K562 (cell line): ENCODE data around the gene C1orf116. TPM values are rescaled to one million over a fixed set of nuclear protein-coding genes. Genes with fewer than 3 reads are reported as not detected.
A peak's percentile ranks its signal among the peaks of the same experiment; 100 is the strongest.

Experiments used
- ARID1B ChIP-seq: fragments of 450-650 bp; IDR thresholded peaks from 2 replicates; pipeline ENCODE4 v1.6.1; 2016; ENCODE audit warnings: antibody characterized with exemption, mild to moderate bottlenecking, inconsistent platforms
- ATF1 ChIP-seq, 2 experiments: fragments of 450-650 bp in 1 of 2; IDR thresholded peaks; 2 replicates each; pipeline ENCODE4 v1.6.1; 2016; ENCODE audit warnings: missing compliant biosample characterization in 1 of 2, missing genetic modification characterization in 1 of 2
- CBX3 ChIP-seq, 2 experiments: IDR thresholded peaks; 1 replicate in 1 of 2; 2 replicates in 1 of 2; pipeline ENCODE4 v1.6.1; 2012; ENCODE audit warnings: inconsistent platforms in 2 of 2, low read length in 2 of 2, borderline replicate concordance in 1 of 2, control low read depth in 1 of 2
- CTBP1 ChIP-seq: fragments of 450-650 bp; IDR thresholded peaks from 2 replicates; pipeline ENCODE4 v1.6.1; 2016; ENCODE audit warnings: borderline replicate concordance
- ETV5 ChIP-seq: sonication (generic); formaldehyde crosslinking; IDR thresholded peaks from 2 replicates; pipeline ENCODE4 v1.4.0; 2020; ENCODE audit warnings: low read depth, mild to moderate bottlenecking, missing genetic modification reagents
- FOSL1 ChIP-seq: fragments of 200-800 bp; sonication (Bioruptor generic); conservative IDR thresholded peaks from 2 replicates; pipeline ENCODE4 v1.6.1; 2016; ENCODE audit warnings: missing genetic modification characterization, missing compliant biosample characterization
- HDGF ChIP-seq: fragments of 450-650 bp; IDR thresholded peaks from 2 replicates; pipeline ENCODE4 v1.6.1; 2016
- KLF1 ChIP-seq: fragments of 450-650 bp; IDR thresholded peaks from 2 replicates; pipeline ENCODE4 v1.6.1; 2016; ENCODE audit warnings: missing genetic modification characterization, missing compliant biosample characterization
- RBM34 ChIP-seq: fragments of 200-400 bp; formaldehyde crosslinking; IDR thresholded peaks from 2 replicates; pipeline ENCODE4 v1.6.1; 2018; ENCODE audit warnings: low read length, borderline replicate concordance; ENCODE audit not compliant: insufficient read depth
- SMAD2 ChIP-seq: fragments of 150-350 bp; IDR thresholded peaks from 2 replicates; pipeline ENCODE4 v1.6.1; 2014; ENCODE audit warnings: low read depth, mild to moderate bottlenecking, low read length
- SRF ChIP-seq, 2 experiments: fragments of 250-450, 450-650 bp in 1 of 2; sonication (Bioruptor Pico) in 1 of 2; sonication (generic) in 1 of 2; formaldehyde crosslinking; IDR thresholded peaks; 2 replicates each; pipeline versions ENCODE4 v1.5.0 to v1.5.1; 2020 to 2022; ENCODE audit warnings: mild to moderate bottlenecking in 1 of 2, missing genetic modification reagents in 1 of 2
- STAT5B ChIP-seq: fragments of 250-450 bp; sonication (Bioruptor Pico); IDR thresholded peaks from 2 replicates; pipeline ENCODE4 v1.8.0; 2021; ENCODE audit warnings: mild to moderate bottlenecking, inconsistent platforms
- TCF3 ChIP-seq: sonication (generic); formaldehyde crosslinking; IDR thresholded peaks from 2 replicates; pipeline ENCODE4 v1.4.0; 2020; ENCODE audit warnings: mild to moderate bottlenecking, missing genetic modification reagents
- polyA plus RNA-seq, 8 experiments: library from polyadenylated mRNA; depleted of rRNA in 4 of 8; stranded (reverse) in 5 of 8; unstranded in 3 of 8; fragments of >200 nt; fragmentation: Nextera tagmentation in 2 of 8; fragmentation: Illumina TruSeq in 1 of 8; extraction: Ambion mirVana in 2 of 8; extraction: Trizol in 1 of 8; gene quantifications; 2 replicates each; pipeline versions ENCODE4 v1.2.1 to v1.2.3, GENCODE V29; 2011 to 2014; ENCODE audit warnings: inconsistent platforms in 1 of 8, missing spikeins in 1 of 8
- total RNA-seq, 7 experiments: library from RNA; depleted of rRNA in 6 of 7; stranded (reverse); fragments of >200 nt in 6 of 7; fragmentation: Illumina TruSeq in 2 of 7; extraction: Trizol in 2 of 7; gene quantifications; 2 replicates each; pipeline versions ENCODE4 v1.2.1 to v1.2.3, GENCODE V29; 2011 to 2021; ENCODE audit warnings: low replicate concordance in 1 of 7
- TF ChIP-seq, protein P1 (sequence below): fragments of 450-650 bp; IDR thresholded peaks from 2 replicates; pipeline ENCODE4 v1.6.1; 2016; ENCODE audit warnings: low read depth
- TF ChIP-seq, protein P2 (sequence below): fragments of 450-650 bp; formaldehyde crosslinking; IDR thresholded peaks from 2 replicates; pipeline ENCODE4 v1.4.0; 2022; ENCODE audit warnings: missing genetic modification characterization
- TF ChIP-seq, protein P3 (sequence below): fragments of 250-450 bp; sonication (Bioruptor Pico); IDR thresholded peaks from 2 replicates; pipeline ENCODE4 v1.8.0; 2022; ENCODE audit warnings: moderate library complexity, mild to moderate bottlenecking, inconsistent platforms

C1orf116 gene
- total and polyA plus RNA-seq, 9 of the 15 experiments (the other 6 are each of a cell fraction or from before 2014, with no cell fraction given), result 0.62 to 3.0 (median 0.95) TPM

DNA sequence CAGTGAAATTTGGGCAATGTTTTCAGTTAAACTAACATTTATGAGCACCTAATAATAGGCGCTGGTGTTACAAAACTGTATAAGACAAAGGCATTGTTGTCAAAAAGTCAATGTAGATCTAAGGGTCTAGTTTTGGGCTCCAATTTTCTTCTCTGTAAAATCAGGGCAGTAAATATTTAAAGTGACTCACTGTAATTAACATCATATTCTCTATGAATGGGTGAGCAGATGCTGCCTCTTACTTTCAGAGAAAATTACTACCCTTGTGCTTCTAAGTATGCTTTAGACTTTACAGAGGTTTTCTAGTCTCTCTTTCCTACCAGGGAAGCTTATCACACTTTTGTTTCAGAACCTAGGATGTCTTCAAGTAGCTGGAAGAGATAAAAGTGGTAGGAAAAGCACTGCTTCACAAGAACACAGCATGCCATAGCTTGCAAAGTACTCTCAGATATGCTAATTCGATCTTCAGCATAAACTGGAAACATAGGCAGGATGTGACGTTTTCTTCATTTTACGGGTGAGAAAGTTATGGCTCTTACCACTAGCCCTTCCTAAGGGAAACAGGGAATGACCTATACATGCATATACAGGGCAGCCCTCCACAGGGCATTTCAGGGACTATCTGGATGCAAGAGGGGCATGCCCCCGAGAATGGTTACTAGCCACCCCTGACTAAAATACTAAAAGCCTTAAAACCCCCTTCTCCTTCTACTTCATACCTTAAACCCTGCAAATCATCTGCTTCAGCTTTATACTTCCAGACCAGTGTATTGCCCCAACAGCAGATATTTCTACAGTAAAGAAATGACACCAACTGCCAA lies 2.6 kb downstream of the C1orf116 start (continued):
- TF ChIP-seq CTBP1 (no peak), FOSL1 (tag) (peak; percentile 36; the same call in 1 of the 2 replicates), ATF1 (CRISPR knock-in tag; IDR thresholded peaks at IDR 0.05) (no peak), ATF1 (tag; IDR thresholded peaks at IDR 0.05) (0 out of 2 replicates have a peak, but pooled peaks have one; percentile 25), KLF1 (no peak), RBM34 (no peak), STAT5B (CRISPR knock-in tag) (no peak), SMAD2 (no peak), ARID1B (no peak), CBX3 (IDR thresholded peaks at IDR 0.05; ENCODE audit: borderline replicate concordance in 1 of 2, low read length in 2 of 2) (no peak), SRF (CRISPR knock-in tag; IDR thresholded peaks at IDR 0.05) (0 out of 4 replicates have a peak, but pooled peaks of 1 of the 2 experiments have one; percentile 22), ETV5 (CRISPR knock-in tag) (no peak), HDGF (no peak), TCF3 (CRISPR knock-in tag) (no peak)
- TF ChIP-seq, protein P1, sequence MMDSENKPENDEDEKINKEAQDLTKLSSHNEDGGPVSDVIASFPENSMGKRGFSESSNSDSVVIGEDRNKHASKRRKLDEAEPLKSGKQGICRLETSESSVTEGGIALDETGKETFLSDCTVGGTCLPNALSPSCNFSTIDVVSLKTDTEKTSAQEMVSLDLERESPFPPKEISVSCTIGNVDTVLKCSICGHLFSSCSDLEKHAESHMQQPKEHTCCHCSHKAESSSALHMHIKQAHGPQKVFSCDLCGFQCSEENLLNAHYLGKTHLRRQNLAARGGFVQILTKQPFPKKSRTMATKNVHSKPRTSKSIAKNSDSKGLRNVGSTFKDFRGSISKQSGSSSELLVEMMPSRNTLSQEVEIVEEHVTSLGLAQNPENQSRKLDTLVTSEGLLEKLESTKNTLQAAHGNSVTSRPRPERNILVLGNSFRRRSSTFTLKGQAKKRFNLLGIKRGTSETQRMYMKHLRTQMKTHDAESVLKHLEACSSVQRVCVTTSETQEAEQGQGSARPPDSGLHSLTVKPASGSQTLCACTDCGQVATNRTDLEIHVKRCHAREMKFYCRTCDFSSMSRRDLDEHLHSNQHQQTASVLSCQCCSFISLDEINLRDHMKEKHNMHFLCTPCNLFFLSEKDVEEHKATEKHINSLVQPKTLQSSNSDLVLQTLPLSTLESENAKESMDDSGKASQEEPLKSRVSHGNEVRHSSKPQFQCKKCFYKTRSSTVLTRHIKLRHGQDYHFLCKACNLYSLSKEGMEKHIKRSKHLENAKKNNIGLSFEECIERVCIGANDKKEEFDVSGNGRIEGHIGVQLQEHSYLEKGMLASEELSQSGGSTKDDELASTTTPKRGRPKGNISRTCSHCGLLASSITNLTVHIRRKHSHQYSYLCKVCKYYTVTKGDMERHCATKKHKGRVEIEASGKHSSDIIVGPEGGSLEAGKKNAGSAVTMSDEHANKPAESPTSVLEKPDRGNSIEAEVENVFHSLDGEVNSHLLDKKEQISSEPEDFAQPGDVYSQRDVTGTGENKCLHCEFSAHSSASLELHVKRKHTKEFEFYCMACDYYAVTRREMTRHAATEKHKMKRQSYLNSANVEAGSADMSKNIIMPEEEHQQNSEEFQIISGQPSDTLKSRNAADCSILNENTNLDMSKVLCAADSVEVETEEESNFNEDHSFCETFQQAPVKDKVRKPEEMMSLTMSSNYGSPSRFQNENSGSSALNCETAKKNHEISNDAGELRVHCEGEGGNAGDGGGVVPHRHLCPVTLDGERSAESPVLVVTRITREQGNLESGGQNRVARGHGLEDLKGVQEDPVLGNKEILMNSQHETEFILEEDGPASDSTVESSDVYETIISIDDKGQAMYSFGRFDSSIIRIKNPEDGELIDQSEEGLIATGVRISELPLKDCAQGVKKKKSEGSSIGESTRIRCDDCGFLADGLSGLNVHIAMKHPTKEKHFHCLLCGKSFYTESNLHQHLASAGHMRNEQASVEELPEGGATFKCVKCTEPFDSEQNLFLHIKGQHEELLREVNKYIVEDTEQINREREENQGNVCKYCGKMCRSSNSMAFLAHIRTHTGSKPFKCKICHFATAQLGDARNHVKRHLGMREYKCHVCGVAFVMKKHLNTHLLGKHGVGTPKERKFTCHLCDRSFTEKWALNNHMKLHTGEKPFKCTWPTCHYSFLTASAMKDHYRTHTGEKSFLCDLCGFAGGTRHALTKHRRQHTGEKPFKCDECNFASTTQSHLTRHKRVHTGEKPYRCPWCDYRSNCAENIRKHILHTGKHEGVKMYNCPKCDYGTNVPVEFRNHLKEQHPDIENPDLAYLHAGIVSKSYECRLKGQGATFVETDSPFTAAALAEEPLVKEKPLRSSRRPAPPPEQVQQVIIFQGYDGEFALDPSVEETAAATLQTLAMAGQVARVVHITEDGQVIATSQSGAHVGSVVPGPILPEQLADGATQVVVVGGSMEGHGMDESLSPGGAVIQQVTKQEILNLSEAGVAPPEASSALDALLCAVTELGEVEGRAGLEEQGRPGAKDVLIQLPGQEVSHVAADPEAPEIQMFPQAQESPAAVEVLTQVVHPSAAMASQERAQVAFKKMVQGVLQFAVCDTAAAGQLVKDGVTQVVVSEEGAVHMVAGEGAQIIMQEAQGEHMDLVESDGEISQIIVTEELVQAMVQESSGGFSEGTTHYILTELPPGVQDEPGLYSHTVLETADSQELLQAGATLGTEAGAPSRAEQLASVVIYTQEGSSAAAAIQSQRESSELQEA, result no peak
- TF ChIP-seq, protein P2, sequence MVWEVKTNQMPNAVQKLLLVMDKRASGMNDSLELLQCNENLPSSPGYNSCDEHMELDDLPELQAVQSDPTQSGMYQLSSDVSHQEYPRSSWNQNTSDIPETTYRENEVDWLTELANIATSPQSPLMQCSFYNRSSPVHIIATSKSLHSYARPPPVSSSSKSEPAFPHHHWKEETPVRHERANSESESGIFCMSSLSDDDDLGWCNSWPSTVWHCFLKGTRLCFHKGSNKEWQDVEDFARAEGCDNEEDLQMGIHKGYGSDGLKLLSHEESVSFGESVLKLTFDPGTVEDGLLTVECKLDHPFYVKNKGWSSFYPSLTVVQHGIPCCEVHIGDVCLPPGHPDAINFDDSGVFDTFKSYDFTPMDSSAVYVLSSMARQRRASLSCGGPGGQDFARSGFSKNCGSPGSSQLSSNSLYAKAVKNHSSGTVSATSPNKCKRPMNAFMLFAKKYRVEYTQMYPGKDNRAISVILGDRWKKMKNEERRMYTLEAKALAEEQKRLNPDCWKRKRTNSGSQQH, result no peak
- TF ChIP-seq, protein P3, sequence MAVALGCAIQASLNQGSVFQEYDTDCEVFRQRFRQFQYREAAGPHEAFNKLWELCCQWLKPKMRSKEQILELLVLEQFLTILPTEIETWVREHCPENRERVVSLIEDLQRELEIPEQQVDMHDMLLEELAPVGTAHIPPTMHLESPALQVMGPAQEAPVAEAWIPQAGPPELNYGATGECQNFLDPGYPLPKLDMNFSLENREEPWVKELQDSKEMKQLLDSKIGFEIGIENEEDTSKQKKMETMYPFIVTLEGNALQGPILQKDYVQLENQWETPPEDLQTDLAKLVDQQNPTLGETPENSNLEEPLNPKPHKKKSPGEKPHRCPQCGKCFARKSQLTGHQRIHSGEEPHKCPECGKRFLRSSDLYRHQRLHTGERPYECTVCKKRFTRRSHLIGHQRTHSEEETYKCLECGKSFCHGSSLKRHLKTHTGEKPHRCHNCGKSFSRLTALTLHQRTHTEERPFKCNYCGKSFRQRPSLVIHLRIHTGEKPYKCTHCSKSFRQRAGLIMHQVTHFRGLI (CRISPR knock-in tag), result no peak
